HepG2 (cell line): ENCODE data around the gene BORCS5. TPM values are rescaled to one million over a fixed set of nuclear protein-coding genes. Genes with fewer than 3 reads are reported as not detected.
A peak's percentile ranks its signal among the peaks of the same experiment; 100 is the strongest.

Source experiments
- AGO1 ChIP-seq: fragments of 200-400 bp; formaldehyde crosslinking; IDR thresholded peaks from 2 replicates; pipeline ENCODE4 v1.6.1; 2017; ENCODE audit warnings: mild to moderate bottlenecking, low read depth, low read length, moderate library complexity; ENCODE audit not compliant: poor library complexity, severe bottlenecking
- ATF1 ChIP-seq: IDR thresholded peaks from 2 replicates; pipeline ENCODE4 v1.6.1; 2016; ENCODE audit warnings: mild to moderate bottlenecking, control low read depth
- BHLHE40 ChIP-seq: IDR thresholded peaks from 2 replicates; pipeline ENCODE4 v1.6.1; 2011; ENCODE audit warnings: low read length, improper control_type of control experiment
- ETV5 ChIP-seq: IDR thresholded peaks from 2 replicates; pipeline ENCODE4 v1.6.1; 2018; ENCODE audit warnings: missing biosample characterization, missing genetic modification reagents, inconsistent platforms, borderline replicate concordance
- FOXO1 ChIP-seq: sonication (generic); formaldehyde crosslinking; IDR thresholded peaks from 2 replicates; pipeline ENCODE4 v1.4.0; 2020; ENCODE audit warnings: missing genetic modification reagents
- HMG20B ChIP-seq: conservative IDR thresholded peaks from 2 replicates; pipeline ENCODE4 v1.6.1; 2016; ENCODE audit warnings: missing genetic modification reagents, missing compliant biosample characterization
- HNRNPUL1 ChIP-seq: fragments of 200-400 bp; formaldehyde crosslinking; IDR thresholded peaks from 2 replicates; pipeline ENCODE4 v1.6.1; 2017; ENCODE audit warnings: low read depth, mild to moderate bottlenecking, low read length, moderate library complexity
- KLF13 ChIP-seq: sonication (generic); formaldehyde crosslinking; IDR thresholded peaks from 2 replicates; pipeline ENCODE4 v1.4.0; 2020; ENCODE audit warnings: mild to moderate bottlenecking, missing genetic modification reagents
- KLF16 ChIP-seq, 2 experiments: sonication (generic) in 1 of 2; formaldehyde crosslinking in 1 of 2; IDR thresholded peaks; 2 replicates each; pipeline versions ENCODE4 v1.6.1 to v1.8.0; 2016 to 2023; ENCODE audit warnings: missing genetic modification reagents in 2 of 2, missing compliant biosample characterization in 1 of 2
- MED1 ChIP-seq: sonication (generic); formaldehyde crosslinking; IDR thresholded peaks from 2 replicates; pipeline ENCODE4 v1.4.0; 2020; ENCODE audit warnings: missing genetic modification reagents
- NFE2L2 ChIP-seq: fragments of 150-350 bp; IDR thresholded peaks from 2 replicates; pipeline ENCODE4 v1.6.1; 2014; ENCODE audit warnings: low read length
- SP2 ChIP-seq: sonication (generic); formaldehyde crosslinking; IDR thresholded peaks from 2 replicates; pipeline ENCODE4 v1.5.1; 2020; ENCODE audit warnings: mild to moderate bottlenecking, missing genetic modification reagents
- SRF ChIP-seq: IDR thresholded peaks from 2 replicates; pipeline ENCODE4 v1.6.1; 2011; ENCODE audit warnings: mild to moderate bottlenecking, low read depth, low read length, moderate library complexity
- XRCC5 ChIP-seq: fragments of 200-400 bp; formaldehyde crosslinking; optimal IDR thresholded peaks from 2 replicates; pipeline ENCODE3; 2017; ENCODE audit warnings: mild to moderate bottlenecking, low read length
- ZBTB42 ChIP-seq: sonication (generic); formaldehyde crosslinking; IDR thresholded peaks from 2 replicates; pipeline ENCODE4 v1.5.0; 2020; ENCODE audit warnings: mild to moderate bottlenecking, missing genetic modification reagents
- ZFP62 ChIP-seq: sonication (generic); formaldehyde crosslinking; IDR thresholded peaks from 2 replicates; pipeline ENCODE4 v1.4.0; 2020; ENCODE audit warnings: missing genetic modification reagents
- ZNF160 ChIP-seq: sonication (generic); formaldehyde crosslinking; IDR thresholded peaks from 2 replicates; pipeline ENCODE4 v1.8.0; 2022; ENCODE audit warnings: mild to moderate bottlenecking, inconsistent platforms, missing genetic modification reagents
- ZNF350 ChIP-seq: sonication (generic); formaldehyde crosslinking; IDR thresholded peaks from 2 replicates; pipeline ENCODE4 v1.4.0; 2020; ENCODE audit warnings: mild to moderate bottlenecking, low read depth, missing genetic modification reagents, borderline replicate concordance
- ZNF451 ChIP-seq: sonication (generic); formaldehyde crosslinking; IDR thresholded peaks from 2 replicates; pipeline ENCODE4 v1.5.0; 2020; ENCODE audit warnings: mild to moderate bottlenecking, missing genetic modification reagents
- ZNF660 ChIP-seq: sonication (generic); formaldehyde crosslinking; IDR thresholded peaks from 2 replicates; pipeline ENCODE4 v1.5.1; 2020; ENCODE audit warnings: mild to moderate bottlenecking, low read depth, missing genetic modification reagents, borderline replicate concordance
- ZNF670 ChIP-seq: sonication (generic); formaldehyde crosslinking; IDR thresholded peaks from 2 replicates; pipeline ENCODE4 v1.8.0; 2022; ENCODE audit warnings: mild to moderate bottlenecking, missing genetic modification reagents, borderline replicate concordance
- ZNF746 ChIP-seq: sonication (generic); formaldehyde crosslinking; IDR thresholded peaks from 2 replicates; pipeline ENCODE4 v1.8.0; 2022; ENCODE audit warnings: mild to moderate bottlenecking, missing genetic modification reagents
- polyA plus RNA-seq, 8 experiments: library from polyadenylated mRNA; depleted of rRNA in 3 of 8; stranded (reverse) in 7 of 8; unstranded in 1 of 8; fragments of >200 nt; fragmentation: Illumina TruSeq in 4 of 8; extraction: Trizol in 4 of 8; gene quantifications; 2 replicates each; pipeline versions ENCODE4 v1.2.1 to v1.2.3, GENCODE V29; 2011 to 2016; ENCODE audit warnings: low read depth in 4 of 8, missing spikeins in 1 of 8, mixed read lengths in 1 of 8; ENCODE audit not compliant: insufficient read depth in 1 of 8
- total RNA-seq, 5 experiments: library from RNA; depleted of rRNA; stranded (reverse); fragments of >200 nt; fragmentation: Illumina TruSeq; extraction: Trizol; gene quantifications; 2 replicates each; pipeline ENCODE4 v1.2.3, GENCODE V29; 2016; ENCODE audit warnings: low read depth in 1 of 5
- TF ChIP-seq, protein P1 (sequence below): IDR thresholded peaks from 2 replicates; pipeline ENCODE4 v1.6.1; 2012; ENCODE audit warnings: low read length, improper control_type of control experiment
- TF ChIP-seq, protein P2 (sequence below): sonication (generic); formaldehyde crosslinking; IDR thresholded peaks from 2 replicates; pipeline ENCODE4 v1.4.0; 2020; ENCODE audit warnings: missing genetic modification reagents, borderline replicate concordance
- TF ChIP-seq, protein P3 (sequence below): IDR thresholded peaks from 2 replicates; pipeline ENCODE4 v1.6.1; 2016; ENCODE audit warnings: control low read depth

The BORCS5 gene
- total and polyA plus RNA-seq, 2 of the 13 experiments (the other 11 are each of a cell fraction or from before 2014, with no cell fraction given): 3.9 to 4.7 TPM

DNA sequence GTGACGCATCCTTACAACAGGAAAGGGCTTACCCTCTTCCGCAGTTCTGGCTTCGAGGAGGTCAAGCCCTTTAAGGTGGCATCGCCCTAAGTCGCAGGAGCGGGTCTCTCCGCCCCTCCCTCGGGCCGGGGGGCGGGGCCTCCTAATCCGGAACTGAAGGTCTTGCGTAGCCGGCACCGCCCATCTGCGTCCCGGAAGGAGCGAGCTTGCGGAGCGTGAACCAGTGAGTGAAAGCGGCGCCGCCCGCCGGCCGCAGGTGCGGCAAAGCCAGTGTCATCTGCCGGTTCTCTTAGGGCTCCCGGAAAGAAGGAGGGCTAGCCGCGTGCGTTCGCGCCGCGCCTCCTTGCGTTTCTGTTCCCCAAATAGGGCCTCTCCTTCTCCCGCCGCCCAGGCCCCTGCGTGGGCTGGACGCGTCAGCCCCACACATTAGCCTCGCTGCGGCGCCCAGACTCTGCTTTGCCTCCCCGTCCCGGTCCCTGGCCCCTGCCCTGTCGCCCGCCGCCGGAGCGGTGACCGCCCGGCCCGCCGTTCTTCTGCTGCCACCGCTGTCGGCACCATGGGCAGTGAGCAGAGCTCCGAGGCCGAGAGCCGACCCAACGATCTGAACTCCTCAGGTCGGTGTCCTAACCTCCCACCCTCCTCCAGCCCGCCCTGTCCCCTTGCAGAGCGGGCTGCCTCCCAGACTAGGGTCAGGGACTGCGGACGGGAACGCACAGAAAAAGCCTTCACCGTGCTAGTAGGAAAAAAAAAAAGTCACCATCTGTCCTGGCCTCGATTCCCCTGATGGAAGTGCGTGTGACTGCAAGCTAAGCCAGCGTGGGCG lies at the start of gene BORCS5 (continued):
- TF ChIP-seq, protein P1, sequence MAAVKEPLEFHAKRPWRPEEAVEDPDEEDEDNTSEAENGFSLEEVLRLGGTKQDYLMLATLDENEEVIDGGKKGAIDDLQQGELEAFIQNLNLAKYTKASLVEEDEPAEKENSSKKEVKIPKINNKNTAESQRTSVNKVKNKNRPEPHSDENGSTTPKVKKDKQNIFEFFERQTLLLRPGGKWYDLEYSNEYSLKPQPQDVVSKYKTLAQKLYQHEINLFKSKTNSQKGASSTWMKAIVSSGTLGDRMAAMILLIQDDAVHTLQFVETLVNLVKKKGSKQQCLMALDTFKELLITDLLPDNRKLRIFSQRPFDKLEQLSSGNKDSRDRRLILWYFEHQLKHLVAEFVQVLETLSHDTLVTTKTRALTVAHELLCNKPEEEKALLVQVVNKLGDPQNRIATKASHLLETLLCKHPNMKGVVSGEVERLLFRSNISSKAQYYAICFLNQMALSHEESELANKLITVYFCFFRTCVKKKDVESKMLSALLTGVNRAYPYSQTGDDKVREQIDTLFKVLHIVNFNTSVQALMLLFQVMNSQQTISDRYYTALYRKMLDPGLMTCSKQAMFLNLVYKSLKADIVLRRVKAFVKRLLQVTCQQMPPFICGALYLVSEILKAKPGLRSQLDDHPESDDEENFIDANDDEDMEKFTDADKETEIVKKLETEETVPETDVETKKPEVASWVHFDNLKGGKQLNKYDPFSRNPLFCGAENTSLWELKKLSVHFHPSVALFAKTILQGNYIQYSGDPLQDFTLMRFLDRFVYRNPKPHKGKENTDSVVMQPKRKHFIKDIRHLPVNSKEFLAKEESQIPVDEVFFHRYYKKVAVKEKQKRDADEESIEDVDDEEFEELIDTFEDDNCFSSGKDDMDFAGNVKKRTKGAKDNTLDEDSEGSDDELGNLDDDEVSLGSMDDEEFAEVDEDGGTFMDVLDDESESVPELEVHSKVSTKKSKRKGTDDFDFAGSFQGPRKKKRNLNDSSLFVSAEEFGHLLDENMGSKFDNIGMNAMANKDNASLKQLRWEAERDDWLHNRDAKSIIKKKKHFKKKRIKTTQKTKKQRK: no peak
- no peak for TF ChIP-seq ZFP62
- no peak for TF ChIP-seq ZNF670
- TF ChIP-seq, protein P2, sequence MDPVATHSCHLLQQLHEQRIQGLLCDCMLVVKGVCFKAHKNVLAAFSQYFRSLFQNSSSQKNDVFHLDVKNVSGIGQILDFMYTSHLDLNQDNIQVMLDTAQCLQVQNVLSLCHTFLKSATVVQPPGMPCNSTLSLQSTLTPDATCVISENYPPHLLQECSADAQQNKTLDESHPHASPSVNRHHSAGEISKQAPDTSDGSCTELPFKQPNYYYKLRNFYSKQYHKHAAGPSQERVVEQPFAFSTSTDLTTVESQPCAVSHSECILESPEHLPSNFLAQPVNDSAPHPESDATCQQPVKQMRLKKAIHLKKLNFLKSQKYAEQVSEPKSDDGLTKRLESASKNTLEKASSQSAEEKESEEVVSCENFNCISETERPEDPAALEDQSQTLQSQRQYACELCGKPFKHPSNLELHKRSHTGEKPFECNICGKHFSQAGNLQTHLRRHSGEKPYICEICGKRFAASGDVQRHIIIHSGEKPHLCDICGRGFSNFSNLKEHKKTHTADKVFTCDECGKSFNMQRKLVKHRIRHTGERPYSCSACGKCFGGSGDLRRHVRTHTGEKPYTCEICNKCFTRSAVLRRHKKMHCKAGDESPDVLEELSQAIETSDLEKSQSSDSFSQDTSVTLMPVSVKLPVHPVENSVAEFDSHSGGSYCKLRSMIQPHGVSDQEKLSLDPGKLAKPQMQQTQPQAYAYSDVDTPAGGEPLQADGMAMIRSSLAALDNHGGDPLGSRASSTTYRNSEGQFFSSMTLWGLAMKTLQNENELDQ (CRISPR knock-in tag): no peak
- TF ChIP-seq ETV5 (CRISPR knock-in tag): peak; percentile 85
- TF ChIP-seq, protein P3, sequence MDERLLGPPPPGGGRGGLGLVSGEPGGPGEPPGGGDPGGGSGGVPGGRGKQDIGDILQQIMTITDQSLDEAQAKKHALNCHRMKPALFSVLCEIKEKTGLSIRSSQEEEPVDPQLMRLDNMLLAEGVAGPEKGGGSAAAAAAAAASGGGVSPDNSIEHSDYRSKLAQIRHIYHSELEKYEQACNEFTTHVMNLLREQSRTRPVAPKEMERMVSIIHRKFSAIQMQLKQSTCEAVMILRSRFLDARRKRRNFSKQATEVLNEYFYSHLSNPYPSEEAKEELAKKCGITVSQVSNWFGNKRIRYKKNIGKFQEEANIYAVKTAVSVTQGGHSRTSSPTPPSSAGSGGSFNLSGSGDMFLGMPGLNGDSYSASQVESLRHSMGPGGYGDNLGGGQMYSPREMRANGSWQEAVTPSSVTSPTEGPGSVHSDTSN (CRISPR knock-in tag): no peak
- peak; percentile 67; the same call in 1 of the 2 replicates for TF ChIP-seq MED1 (CRISPR knock-in tag)
- peak; percentile 87 for TF ChIP-seq ZNF350 (CRISPR knock-in tag)
- TF ChIP-seq KLF13 (CRISPR knock-in tag): no peak
- TF ChIP-seq ZNF451 (CRISPR knock-in tag): peak; percentile 85
- no peak for TF ChIP-seq ZNF160 (CRISPR knock-in tag)
- TF ChIP-seq AGO1: peak; percentile 45
- TF ChIP-seq HNRNPUL1: no peak
- TF ChIP-seq ZNF746: no peak
- peak; percentile 54 for TF ChIP-seq XRCC5
- no peak for TF ChIP-seq HMG20B (CRISPR knock-in tag)
- no peak for TF ChIP-seq BHLHE40
- no peak for TF ChIP-seq NFE2L2
- TF ChIP-seq KLF16 (CRISPR knock-in tag; IDR thresholded peaks at IDR 0.05): peak in 1 of 2 experiments; percentile 81; a peak in 2 of 4 replicates
- peak; percentile 74 for TF ChIP-seq ATF1 (CRISPR knock-in tag)
- TF ChIP-seq ZNF660 (CRISPR knock-in tag): no peak
- TF ChIP-seq ZBTB42: no peak
- TF ChIP-seq SRF: no peak
- TF ChIP-seq SP2 (CRISPR knock-in tag): no peak; the same call in 1 of the 2 replicates
- peak; percentile 8; the same call in 1 of the 2 replicates for TF ChIP-seq FOXO1 (CRISPR knock-in tag)
